HepG2 (cell line): ENCODE data around the gene STX1B. TPM values are rescaled to one million over a fixed set of nuclear protein-coding genes. Genes with fewer than 3 reads are reported as not detected.

Experiments used
- GABPA ChIP-seq, 2 experiments: IDR thresholded peaks; 2 replicates each; pipeline ENCODE4 v1.6.1; 2011 to 2016; ENCODE audit warnings: low read depth in 2 of 2, low read length in 1 of 2, missing biosample characterization in 1 of 2, missing genetic modification characterization in 1 of 2
- KDM3A ChIP-seq: IDR thresholded peaks from 2 replicates; pipeline ENCODE4 v1.6.1; 2018; ENCODE audit warnings: low read depth, missing compliant biosample characterization
- MED13 ChIP-seq: sonication (generic); formaldehyde crosslinking; IDR thresholded peaks from 2 replicates; pipeline ENCODE4 v1.5.0; 2020; ENCODE audit warnings: missing genetic modification reagents
- POLR2G ChIP-seq: fragments of 200-400 bp; formaldehyde crosslinking; IDR thresholded peaks from 2 replicates; pipeline ENCODE4 v1.6.1; 2018; ENCODE audit warnings: mild to moderate bottlenecking, low read depth, low read length, moderate library complexity
- PTBP1 ChIP-seq: fragments of 200-400 bp; formaldehyde crosslinking; IDR thresholded peaks from 2 replicates; pipeline ENCODE4 v1.6.1; 2018; ENCODE audit warnings: low read length, low read depth; ENCODE audit not compliant: poor library complexity, severe bottlenecking
- TBX2 ChIP-seq: sonication (generic); formaldehyde crosslinking; IDR thresholded peaks from 2 replicates; pipeline ENCODE4 v1.5.0; 2020; ENCODE audit warnings: missing genetic modification reagents, mild to moderate bottlenecking, borderline replicate concordance
- TRIM24 ChIP-seq: sonication (generic); formaldehyde crosslinking; IDR thresholded peaks from 2 replicates; pipeline ENCODE4 v1.8.0; 2022; ENCODE audit warnings: mild to moderate bottlenecking, missing genetic modification reagents
- ZNF292 ChIP-seq: sonication (generic); formaldehyde crosslinking; IDR thresholded peaks from 2 replicates; pipeline ENCODE4 v1.8.1; 2022; ENCODE audit warnings: mild to moderate bottlenecking, low read depth, missing genetic modification reagents, borderline replicate concordance
- ZNF326 ChIP-seq: sonication (generic); formaldehyde crosslinking; IDR thresholded peaks from 2 replicates; pipeline ENCODE4 v1.4.0; 2020; ENCODE audit warnings: missing genetic modification reagents, borderline replicate concordance
- ZNF333 ChIP-seq: sonication (generic); formaldehyde crosslinking; IDR thresholded peaks from 2 replicates; pipeline ENCODE4 v1.4.0; 2020; ENCODE audit warnings: mild to moderate bottlenecking, missing genetic modification reagents, borderline replicate concordance
- ZNF468 ChIP-seq: sonication (generic); formaldehyde crosslinking; IDR thresholded peaks from 2 replicates; pipeline ENCODE4 v1.8.0; 2022; ENCODE audit warnings: mild to moderate bottlenecking, moderate library complexity, missing genetic modification reagents
- ZNF598 ChIP-seq: sonication (generic); formaldehyde crosslinking; IDR thresholded peaks from 2 replicates; pipeline ENCODE4 v1.5.1; 2020; ENCODE audit warnings: mild to moderate bottlenecking, missing genetic modification reagents, borderline replicate concordance
- ZNF605 ChIP-seq: sonication (generic); formaldehyde crosslinking; IDR thresholded peaks from 2 replicates; pipeline ENCODE4 v1.8.0; 2022; ENCODE audit warnings: mild to moderate bottlenecking, missing genetic modification reagents
- ZNF674 ChIP-seq: sonication (generic); formaldehyde crosslinking; IDR thresholded peaks from 2 replicates; pipeline ENCODE4 v1.5.0; 2020; ENCODE audit warnings: low read depth, mild to moderate bottlenecking, missing genetic modification reagents
- polyA plus RNA-seq, 8 experiments: library from polyadenylated mRNA; depleted of rRNA in 3 of 8; stranded (reverse) in 7 of 8; unstranded in 1 of 8; fragments of >200 nt; fragmentation: Illumina TruSeq in 4 of 8; extraction: Trizol in 4 of 8; gene quantifications; 2 replicates each; pipeline versions ENCODE4 v1.2.1 to v1.2.3, GENCODE V29; 2011 to 2016; ENCODE audit warnings: low read depth in 4 of 8, missing spikeins in 1 of 8, mixed read lengths in 1 of 8; ENCODE audit not compliant: insufficient read depth in 1 of 8
- total RNA-seq, 5 experiments: library from RNA; depleted of rRNA; stranded (reverse); fragments of >200 nt; fragmentation: Illumina TruSeq; extraction: Trizol; gene quantifications; 2 replicates each; pipeline ENCODE4 v1.2.3, GENCODE V29; 2016; ENCODE audit warnings: low read depth in 1 of 5
- TF ChIP-seq, protein P1 (sequence below): sonication (generic); formaldehyde crosslinking; IDR thresholded peaks from one replicate; pipeline ENCODE4 v1.5.1; 2020; ENCODE audit warnings: mild to moderate bottlenecking, missing genetic modification reagents; ENCODE audit errors: not compliant biosample characterization
- TF ChIP-seq, protein P2 (sequence below): IDR thresholded peaks from 2 replicates; pipeline ENCODE4 v1.6.1; 2016; ENCODE audit warnings: missing compliant biosample characterization, missing genetic modification reagents, borderline replicate concordance

STX1B gene
- total and polyA plus RNA-seq, 2 of the 13 experiments (the other 11 are each of a cell fraction or from before 2014, with no cell fraction given), result 2.1 to 3.0 TPM

DNA sequence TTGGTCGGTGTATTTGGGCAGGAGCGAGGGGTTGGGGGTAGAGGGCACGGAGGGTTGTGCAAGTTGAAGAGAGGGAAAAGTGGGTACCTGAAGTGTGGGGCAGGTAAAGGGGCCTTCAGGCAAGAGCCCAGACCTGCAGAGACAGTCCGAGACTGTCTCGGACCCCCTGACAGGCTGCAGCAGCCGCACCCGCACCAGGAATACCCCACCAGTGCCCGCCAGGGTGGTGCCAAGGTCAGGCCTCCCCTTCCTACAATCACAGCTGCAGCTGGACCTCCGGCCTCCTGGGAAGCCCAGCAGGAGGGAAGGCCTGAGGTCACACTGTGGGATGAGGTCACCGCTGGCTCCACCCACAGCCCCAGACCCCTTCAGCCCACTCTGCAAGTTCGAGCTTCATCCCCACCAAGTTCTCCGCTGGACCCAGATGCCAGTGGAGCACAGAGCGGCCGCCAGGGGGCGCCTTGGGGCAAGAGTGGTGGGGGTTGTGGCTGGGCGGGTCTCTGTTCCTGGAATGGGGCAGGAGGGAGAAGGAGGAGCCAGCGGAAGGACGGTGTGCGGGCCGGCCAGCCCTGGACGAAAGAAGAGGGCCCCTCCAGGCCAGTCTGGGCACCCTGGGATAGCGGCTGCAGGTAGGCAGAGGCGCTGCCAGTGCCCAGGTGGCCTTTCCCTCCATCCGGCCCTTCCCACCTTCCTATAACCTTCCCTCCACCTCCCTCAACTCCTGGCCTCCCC is 25.6 kb downstream of the STX1B start, which contains the start of gene HSD3B7 (continued):
- TF ChIP-seq, protein P1, sequence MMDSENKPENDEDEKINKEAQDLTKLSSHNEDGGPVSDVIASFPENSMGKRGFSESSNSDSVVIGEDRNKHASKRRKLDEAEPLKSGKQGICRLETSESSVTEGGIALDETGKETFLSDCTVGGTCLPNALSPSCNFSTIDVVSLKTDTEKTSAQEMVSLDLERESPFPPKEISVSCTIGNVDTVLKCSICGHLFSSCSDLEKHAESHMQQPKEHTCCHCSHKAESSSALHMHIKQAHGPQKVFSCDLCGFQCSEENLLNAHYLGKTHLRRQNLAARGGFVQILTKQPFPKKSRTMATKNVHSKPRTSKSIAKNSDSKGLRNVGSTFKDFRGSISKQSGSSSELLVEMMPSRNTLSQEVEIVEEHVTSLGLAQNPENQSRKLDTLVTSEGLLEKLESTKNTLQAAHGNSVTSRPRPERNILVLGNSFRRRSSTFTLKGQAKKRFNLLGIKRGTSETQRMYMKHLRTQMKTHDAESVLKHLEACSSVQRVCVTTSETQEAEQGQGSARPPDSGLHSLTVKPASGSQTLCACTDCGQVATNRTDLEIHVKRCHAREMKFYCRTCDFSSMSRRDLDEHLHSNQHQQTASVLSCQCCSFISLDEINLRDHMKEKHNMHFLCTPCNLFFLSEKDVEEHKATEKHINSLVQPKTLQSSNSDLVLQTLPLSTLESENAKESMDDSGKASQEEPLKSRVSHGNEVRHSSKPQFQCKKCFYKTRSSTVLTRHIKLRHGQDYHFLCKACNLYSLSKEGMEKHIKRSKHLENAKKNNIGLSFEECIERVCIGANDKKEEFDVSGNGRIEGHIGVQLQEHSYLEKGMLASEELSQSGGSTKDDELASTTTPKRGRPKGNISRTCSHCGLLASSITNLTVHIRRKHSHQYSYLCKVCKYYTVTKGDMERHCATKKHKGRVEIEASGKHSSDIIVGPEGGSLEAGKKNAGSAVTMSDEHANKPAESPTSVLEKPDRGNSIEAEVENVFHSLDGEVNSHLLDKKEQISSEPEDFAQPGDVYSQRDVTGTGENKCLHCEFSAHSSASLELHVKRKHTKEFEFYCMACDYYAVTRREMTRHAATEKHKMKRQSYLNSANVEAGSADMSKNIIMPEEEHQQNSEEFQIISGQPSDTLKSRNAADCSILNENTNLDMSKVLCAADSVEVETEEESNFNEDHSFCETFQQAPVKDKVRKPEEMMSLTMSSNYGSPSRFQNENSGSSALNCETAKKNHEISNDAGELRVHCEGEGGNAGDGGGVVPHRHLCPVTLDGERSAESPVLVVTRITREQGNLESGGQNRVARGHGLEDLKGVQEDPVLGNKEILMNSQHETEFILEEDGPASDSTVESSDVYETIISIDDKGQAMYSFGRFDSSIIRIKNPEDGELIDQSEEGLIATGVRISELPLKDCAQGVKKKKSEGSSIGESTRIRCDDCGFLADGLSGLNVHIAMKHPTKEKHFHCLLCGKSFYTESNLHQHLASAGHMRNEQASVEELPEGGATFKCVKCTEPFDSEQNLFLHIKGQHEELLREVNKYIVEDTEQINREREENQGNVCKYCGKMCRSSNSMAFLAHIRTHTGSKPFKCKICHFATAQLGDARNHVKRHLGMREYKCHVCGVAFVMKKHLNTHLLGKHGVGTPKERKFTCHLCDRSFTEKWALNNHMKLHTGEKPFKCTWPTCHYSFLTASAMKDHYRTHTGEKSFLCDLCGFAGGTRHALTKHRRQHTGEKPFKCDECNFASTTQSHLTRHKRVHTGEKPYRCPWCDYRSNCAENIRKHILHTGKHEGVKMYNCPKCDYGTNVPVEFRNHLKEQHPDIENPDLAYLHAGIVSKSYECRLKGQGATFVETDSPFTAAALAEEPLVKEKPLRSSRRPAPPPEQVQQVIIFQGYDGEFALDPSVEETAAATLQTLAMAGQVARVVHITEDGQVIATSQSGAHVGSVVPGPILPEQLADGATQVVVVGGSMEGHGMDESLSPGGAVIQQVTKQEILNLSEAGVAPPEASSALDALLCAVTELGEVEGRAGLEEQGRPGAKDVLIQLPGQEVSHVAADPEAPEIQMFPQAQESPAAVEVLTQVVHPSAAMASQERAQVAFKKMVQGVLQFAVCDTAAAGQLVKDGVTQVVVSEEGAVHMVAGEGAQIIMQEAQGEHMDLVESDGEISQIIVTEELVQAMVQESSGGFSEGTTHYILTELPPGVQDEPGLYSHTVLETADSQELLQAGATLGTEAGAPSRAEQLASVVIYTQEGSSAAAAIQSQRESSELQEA (CRISPR knock-in tag), result peak; percentile 45
- TF ChIP-seq ZNF598, result no peak
- TF ChIP-seq ZNF468, result no peak
- TF ChIP-seq GABPA (IDR thresholded peaks at IDR 0.05; ENCODE audit: low read depth, low read length), result no peak
- TF ChIP-seq GABPA (CRISPR knock-in tag; IDR thresholded peaks at IDR 0.05; ENCODE audit: low read depth), result peak; percentile 61
- peak; percentile 85 for TF ChIP-seq POLR2G
- peak; percentile 81 for TF ChIP-seq PTBP1
- TF ChIP-seq, protein P2, sequence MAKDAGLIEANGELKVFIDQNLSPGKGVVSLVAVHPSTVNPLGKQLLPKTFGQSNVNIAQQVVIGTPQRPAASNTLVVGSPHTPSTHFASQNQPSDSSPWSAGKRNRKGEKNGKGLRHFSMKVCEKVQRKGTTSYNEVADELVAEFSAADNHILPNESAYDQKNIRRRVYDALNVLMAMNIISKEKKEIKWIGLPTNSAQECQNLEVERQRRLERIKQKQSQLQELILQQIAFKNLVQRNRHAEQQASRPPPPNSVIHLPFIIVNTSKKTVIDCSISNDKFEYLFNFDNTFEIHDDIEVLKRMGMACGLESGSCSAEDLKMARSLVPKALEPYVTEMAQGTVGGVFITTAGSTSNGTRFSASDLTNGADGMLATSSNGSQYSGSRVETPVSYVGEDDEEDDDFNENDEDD (CRISPR knock-in tag), result no peak
- peak; percentile 64; the same call in 1 of the 2 replicates for TF ChIP-seq ZNF333 (CRISPR knock-in tag)
- 0 out of 2 replicates have a peak, but pooled peaks have one; percentile 23 for TF ChIP-seq TRIM24 (CRISPR knock-in tag)
- peak; percentile 78; the same call in 1 of the 2 replicates for TF ChIP-seq ZNF326 (CRISPR knock-in tag)
- TF ChIP-seq ZNF605 (CRISPR knock-in tag), result peak; percentile 68
- 0 out of 2 replicates have a peak, but pooled peaks have one; percentile 42 for TF ChIP-seq ZNF674 (CRISPR knock-in tag)
- no peak for TF ChIP-seq ZNF292 (CRISPR knock-in tag)
- TF ChIP-seq TBX2, result peak; percentile 55; the same call in 1 of the 2 replicates
- peak; percentile 86 for TF ChIP-seq KDM3A (CRISPR knock-in tag)
- peak; percentile 21; the same call in 1 of the 2 replicates for TF ChIP-seq MED13 (CRISPR knock-in tag)
